Liver (tissue), 9 donors: Measurements from ENCODE around the gene KANK3. TPM values are rescaled to one million over a fixed set of nuclear protein-coding genes. Genes with fewer than 3 reads are reported as not detected.

ENCODE experiments used
- DNase-seq: peaks from one replicate; pipeline ENCODE4 v3.0.0-alpha.2; 2017; ENCODE audit warnings: low spot score
- H3K27ac ChIP-seq, 2 donors: one replicate each; pipeline ENCODE4 v1.7.0; 2013; ENCODE audit warnings: inconsistent platforms in 2 of 2, low read length in 2 of 2, control low read depth in 1 of 2, low read depth in 1 of 2, mild to moderate bottlenecking in 1 of 2
- H3K27me3 ChIP-seq, 4 donors: one replicate each; pipeline versions ENCODE4 v1.6.1 to v1.7.0; 2013; ENCODE audit warnings: low read length in 3 of 4, inconsistent platforms in 1 of 4, mild to moderate bottlenecking in 1 of 4, moderate library complexity in 1 of 4; ENCODE audit not compliant: control insufficient read depth in 4 of 4, insufficient read depth in 4 of 4
- H3K36me3 ChIP-seq, 4 donors: one replicate each; pipeline versions ENCODE4 v1.6.1 to v1.7.0; 2013; ENCODE audit warnings: low read length in 3 of 4, mild to moderate bottlenecking in 3 of 4, low read depth in 1 of 4, moderate library complexity in 1 of 4; ENCODE audit not compliant: control insufficient read depth in 4 of 4, insufficient read depth in 3 of 4
- H3K4me1 ChIP-seq, 4 donors: one replicate each; pipeline versions ENCODE4 v1.6.1 to v1.7.0; 2013; ENCODE audit warnings: low read length in 3 of 4, mild to moderate bottlenecking in 3 of 4, moderate library complexity in 1 of 4; ENCODE audit not compliant: control insufficient read depth in 4 of 4, insufficient read depth in 4 of 4
- H3K4me3 ChIP-seq, 3 donors: one replicate each; pipeline versions ENCODE4 v1.6.1 to v1.7.0; 2013; ENCODE audit warnings: low read length in 3 of 3, control low read depth in 1 of 3, low read depth in 1 of 3, mild to moderate bottlenecking in 1 of 3
- H3K9ac ChIP-seq, 2 donors: one replicate each; pipeline ENCODE4 v1.7.0; 2013; ENCODE audit warnings: low read length in 2 of 2, mild to moderate bottlenecking in 2 of 2, moderate library complexity in 2 of 2, control low read depth in 1 of 2, low read depth in 1 of 2
- H3K9me3 ChIP-seq, 4 donors: one replicate each; pipeline versions ENCODE4 v1.6.1 to v1.7.0; 2013; ENCODE audit warnings: low read length in 3 of 4; ENCODE audit not compliant: control insufficient read depth in 4 of 4
- ATF3 ChIP-seq: IDR thresholded peaks from 2 replicates; pipeline ENCODE4 v1.6.1; 2016; ENCODE audit warnings: antibody characterized with exemption
- EGR1 ChIP-seq, 2 donors: IDR thresholded peaks; 2 replicates each; pipeline ENCODE4 v1.6.1; 2016 to 2018; ENCODE audit warnings: antibody characterized with exemption in 2 of 2, low read depth in 2 of 2
- FOXA2 ChIP-seq: IDR thresholded peaks from 2 replicates; pipeline ENCODE4 v1.6.1; 2016; ENCODE audit warnings: antibody characterized with exemption
- GABPA ChIP-seq, 2 donors: IDR thresholded peaks in 1 of 2; conservative IDR thresholded peaks in 1 of 2; 2 replicates each; pipeline ENCODE4 v1.6.1; 2016; ENCODE audit warnings: antibody characterized with exemption in 2 of 2, mild to moderate bottlenecking in 1 of 2, moderate library complexity in 1 of 2
- HNF4A ChIP-seq, 2 donors: conservative IDR thresholded peaks; 2 replicates each; pipeline ENCODE4 v1.6.1; 2016; ENCODE audit warnings: antibody characterized with exemption in 2 of 2, mild to moderate bottlenecking in 2 of 2
- HNF4G ChIP-seq: IDR thresholded peaks from 2 replicates; pipeline ENCODE4 v1.6.1; 2016; ENCODE audit warnings: antibody characterized with exemption
- JUND ChIP-seq, 2 donors: IDR thresholded peaks; 2 replicates each; pipeline ENCODE4 v1.6.1; 2016; ENCODE audit warnings: antibody characterized with exemption in 2 of 2
- MAX ChIP-seq: IDR thresholded peaks from 2 replicates; pipeline ENCODE4 v1.6.1; 2016; ENCODE audit warnings: antibody characterized with exemption
- NR2F2 ChIP-seq: IDR thresholded peaks from 2 replicates; pipeline ENCODE4 v1.6.1; 2016; ENCODE audit warnings: antibody characterized with exemption
- RAD21 ChIP-seq, 2 donors: IDR thresholded peaks; 2 replicates each; pipeline ENCODE4 v1.6.1; 2016; ENCODE audit warnings: antibody characterized with exemption in 2 of 2, mild to moderate bottlenecking in 2 of 2
- RXRA ChIP-seq, 2 donors: IDR thresholded peaks; 2 replicates each; pipeline ENCODE4 v1.6.1; 2017 to 2018; ENCODE audit warnings: antibody characterized with exemption in 2 of 2, mild to moderate bottlenecking in 1 of 2
- SP1 ChIP-seq: IDR thresholded peaks from 2 replicates; pipeline ENCODE4 v1.6.1; 2018; ENCODE audit warnings: antibody characterized with exemption, mild to moderate bottlenecking
- TAF1 ChIP-seq: conservative IDR thresholded peaks from 2 replicates; pipeline ENCODE4 v1.6.1; 2016; ENCODE audit warnings: antibody characterized with exemption, mild to moderate bottlenecking
- YY1 ChIP-seq: IDR thresholded peaks from 2 replicates; pipeline ENCODE4 v1.6.1; 2016; ENCODE audit warnings: antibody characterized with exemption, mild to moderate bottlenecking
- WGBS: extraction: QIAGEN DNeasy Blood & Tissue Kit; methylation state at CpG from one replicate; pipeline ENCODE4 v1.1.7; 2013; 5-methylcytosine and 5-hydroxymethylcytosine counted together
- polyA plus RNA-seq, 2 donors: library from polyadenylated mRNA; stranded (reverse) in 1 of 2; unstranded in 1 of 2; fragments of 200-250 nt in 1 of 2; fragments of >200 nt in 1 of 2; fragmentation: Nextera tagmentation in 1 of 2; extraction: Ambion mirVana in 1 of 2; gene quantifications; one replicate each; pipeline versions ENCODE4 v1.2.1 to v1.2.3, GENCODE V29; 2013 to 2015
- total RNA-seq, 2 donors: library from RNA; depleted of rRNA; stranded (reverse); fragments of >200 nt; gene quantifications; one replicate each; pipeline ENCODE4 v1.2.3, GENCODE V29; 2014
- TF ChIP-seq, protein P1 (sequence below): fragments of 150-350 bp; IDR thresholded peaks from 2 replicates; pipeline ENCODE4 v1.5.1; 2017; ENCODE audit warnings: improper control_type of control experiment, low read depth, low read length; ENCODE audit not compliant: missing input control
- TF ChIP-seq, protein P2 (sequence below): IDR thresholded peaks from 2 replicates; pipeline ENCODE4 v1.6.1; 2016; ENCODE audit warnings: antibody characterized with exemption, mild to moderate bottlenecking
- donor health status: healthy.
- donor health status: healthy.
- donor health status: healthy.
- donor health status: healthy.
- donor health status: healthy.

The KANK3 gene
- total and polyA plus RNA-seq, 4 donors: 0.44 to 4.5 (median 3.4) TPM

- DNase-seq: no peak
- H3K4me1 ChIP-seq: peaks cover 14 to 37% (median 27%) of the 10 kb centered on the region in 4 donors
These were observed 35.6 kb downstream of the KANK3 start for GRCh38 chr19:8307400-8307964.

DNA sequence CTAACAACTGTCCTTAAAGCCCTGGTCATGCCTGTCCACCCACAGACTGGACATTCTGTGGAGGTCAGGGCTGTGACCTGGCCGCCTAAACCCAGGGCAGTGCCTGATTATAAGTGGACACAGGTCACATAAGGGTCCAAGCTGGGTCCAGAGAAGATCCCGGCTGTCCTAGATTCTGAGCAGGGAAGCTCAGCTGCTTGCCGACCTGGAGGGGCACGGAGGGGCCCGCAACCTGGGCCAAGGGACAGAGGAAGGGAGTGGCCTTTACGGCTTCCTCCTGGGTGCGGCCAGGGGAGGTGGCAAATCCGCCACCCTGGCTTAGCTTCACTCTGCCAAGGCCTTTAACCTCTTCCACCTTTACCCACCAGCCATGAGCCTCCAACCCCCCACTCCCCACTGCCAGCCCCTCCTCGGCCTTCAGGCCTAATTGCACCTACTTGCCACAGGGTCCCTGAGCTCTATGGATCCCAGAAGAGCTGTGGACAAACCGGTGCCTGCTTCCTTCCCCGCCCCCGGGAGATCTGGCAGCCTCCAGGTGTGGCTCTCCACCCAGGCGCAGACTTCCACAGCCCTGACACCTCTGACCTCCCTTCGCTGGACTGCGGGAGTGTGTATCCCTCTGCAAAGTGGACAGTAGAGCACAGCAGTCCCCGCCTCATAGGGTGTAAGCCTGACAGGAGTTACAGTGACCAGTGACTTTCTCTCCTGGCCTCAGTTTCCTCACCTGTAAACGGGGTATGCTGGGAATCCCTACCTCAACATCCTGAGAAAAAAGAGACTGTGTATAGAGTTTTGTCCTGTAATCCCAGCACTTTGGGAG, 36.6 kb downstream of the KANK3 start:
- peaks cover 14 to 37% (median 27%) of the 10 kb centered on the region in 4 donors for H3K4me1 ChIP-seq
- no peak overlapping the region for H3K9ac ChIP-seq
- H3K27me3 ChIP-seq: no peaks in the 10 kb centered on the region
- no peak for DNase-seq
- H3K36me3 ChIP-seq: peaks cover 3 to 15% (median 7%) of the 10 kb centered on the region in 4 donors
- H3K4me3 ChIP-seq: peak overlapping the region in 1 of 3 donors; percentile 8
- H3K9me3 ChIP-seq: no peaks in the 10 kb centered on the region
- peak overlapping the region in 1 of 2 donors; percentile 53 for H3K27ac ChIP-seq
- 32% methylated on average over 17 of the region's 17 CpGs for WGBS
- TF ChIP-seq SP1: peak; percentile 30
- peak; percentile 64 to 68 for TF ChIP-seq HNF4A (conservative IDR thresholded peaks at IDR 0.05)
- peak; percentile 66 to 69 for TF ChIP-seq RXRA (IDR thresholded peaks at IDR 0.05)
- no peak for TF ChIP-seq ATF3
- TF ChIP-seq MAX: no peak
- no peak for TF ChIP-seq HNF4G
- TF ChIP-seq, protein P1, sequence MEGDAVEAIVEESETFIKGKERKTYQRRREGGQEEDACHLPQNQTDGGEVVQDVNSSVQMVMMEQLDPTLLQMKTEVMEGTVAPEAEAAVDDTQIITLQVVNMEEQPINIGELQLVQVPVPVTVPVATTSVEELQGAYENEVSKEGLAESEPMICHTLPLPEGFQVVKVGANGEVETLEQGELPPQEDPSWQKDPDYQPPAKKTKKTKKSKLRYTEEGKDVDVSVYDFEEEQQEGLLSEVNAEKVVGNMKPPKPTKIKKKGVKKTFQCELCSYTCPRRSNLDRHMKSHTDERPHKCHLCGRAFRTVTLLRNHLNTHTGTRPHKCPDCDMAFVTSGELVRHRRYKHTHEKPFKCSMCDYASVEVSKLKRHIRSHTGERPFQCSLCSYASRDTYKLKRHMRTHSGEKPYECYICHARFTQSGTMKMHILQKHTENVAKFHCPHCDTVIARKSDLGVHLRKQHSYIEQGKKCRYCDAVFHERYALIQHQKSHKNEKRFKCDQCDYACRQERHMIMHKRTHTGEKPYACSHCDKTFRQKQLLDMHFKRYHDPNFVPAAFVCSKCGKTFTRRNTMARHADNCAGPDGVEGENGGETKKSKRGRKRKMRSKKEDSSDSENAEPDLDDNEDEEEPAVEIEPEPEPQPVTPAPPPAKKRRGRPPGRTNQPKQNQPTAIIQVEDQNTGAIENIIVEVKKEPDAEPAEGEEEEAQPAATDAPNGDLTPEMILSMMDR: no peak

More at GRCh38 chr19:8307400-8307964, 35.6 kb downstream of the KANK3 start:
- 13% methylated on average over 24 of the region's 24 CpGs for WGBS
- no peaks in the 10 kb centered on the region for H3K9me3 ChIP-seq
- no peaks in the 10 kb centered on the region for H3K27me3 ChIP-seq
- H3K4me3 ChIP-seq: peak overlapping the region; percentile 27 to 65 (median 39)
- TF ChIP-seq ATF3 (no peak), NR2F2 (no peak), EGR1 (IDR thresholded peaks at IDR 0.05; ENCODE audit: low read depth in 2 of 2) (no peak), GABPA (IDR thresholded peaks at IDR 0.05 in 1 of 2, conservative IDR thresholded peaks at IDR 0.05 in 1 of 2) (no peak), RXRA (IDR thresholded peaks at IDR 0.05) (no peak), HNF4G (no peak), JUND (IDR thresholded peaks at IDR 0.05) (no peak), MAX (no peak), FOXA2 (no peak), SP1 (no peak), RAD21 (IDR thresholded peaks at IDR 0.05) (no peak), YY1 (no peak), TAF1 (no peak)
- TF ChIP-seq, protein P1: no peak
- TF ChIP-seq, protein P2, sequence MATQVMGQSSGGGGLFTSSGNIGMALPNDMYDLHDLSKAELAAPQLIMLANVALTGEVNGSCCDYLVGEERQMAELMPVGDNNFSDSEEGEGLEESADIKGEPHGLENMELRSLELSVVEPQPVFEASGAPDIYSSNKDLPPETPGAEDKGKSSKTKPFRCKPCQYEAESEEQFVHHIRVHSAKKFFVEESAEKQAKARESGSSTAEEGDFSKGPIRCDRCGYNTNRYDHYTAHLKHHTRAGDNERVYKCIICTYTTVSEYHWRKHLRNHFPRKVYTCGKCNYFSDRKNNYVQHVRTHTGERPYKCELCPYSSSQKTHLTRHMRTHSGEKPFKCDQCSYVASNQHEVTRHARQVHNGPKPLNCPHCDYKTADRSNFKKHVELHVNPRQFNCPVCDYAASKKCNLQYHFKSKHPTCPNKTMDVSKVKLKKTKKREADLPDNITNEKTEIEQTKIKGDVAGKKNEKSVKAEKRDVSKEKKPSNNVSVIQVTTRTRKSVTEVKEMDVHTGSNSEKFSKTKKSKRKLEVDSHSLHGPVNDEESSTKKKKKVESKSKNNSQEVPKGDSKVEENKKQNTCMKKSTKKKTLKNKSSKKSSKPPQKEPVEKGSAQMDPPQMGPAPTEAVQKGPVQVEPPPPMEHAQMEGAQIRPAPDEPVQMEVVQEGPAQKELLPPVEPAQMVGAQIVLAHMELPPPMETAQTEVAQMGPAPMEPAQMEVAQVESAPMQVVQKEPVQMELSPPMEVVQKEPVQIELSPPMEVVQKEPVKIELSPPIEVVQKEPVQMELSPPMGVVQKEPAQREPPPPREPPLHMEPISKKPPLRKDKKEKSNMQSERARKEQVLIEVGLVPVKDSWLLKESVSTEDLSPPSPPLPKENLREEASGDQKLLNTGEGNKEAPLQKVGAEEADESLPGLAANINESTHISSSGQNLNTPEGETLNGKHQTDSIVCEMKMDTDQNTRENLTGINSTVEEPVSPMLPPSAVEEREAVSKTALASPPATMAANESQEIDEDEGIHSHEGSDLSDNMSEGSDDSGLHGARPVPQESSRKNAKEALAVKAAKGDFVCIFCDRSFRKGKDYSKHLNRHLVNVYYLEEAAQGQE: no peak
- H3K27ac ChIP-seq: peak overlapping the region; percentile 53 to 72
- H3K36me3 ChIP-seq: peaks cover 3 to 21% (median 9%) of the 10 kb centered on the region in 4 donors
- H3K9ac ChIP-seq: peak overlapping the region in 1 of 2 donors; percentile 3
